IPS DF 4.7 (cell line): Measurements from ENCODE around the gene H1-8.

ENCODE experiments used
- DNase-seq: peaks from one replicate; pipeline ENCODE4 v3.0.0-alpha.2; 2013; ENCODE audit warnings: low spot score; ENCODE audit errors: extremely low read depth

The H1-8 gene

GRCh38 chr3:129592381-129593131 is 49.6 kb downstream of the H1-8 start:
- DNase-seq, result no peak

- DNase-seq, result no peak
Observed at GRCh38 chr3:129593230-129593594, 50.2 kb downstream of the H1-8 start.

- DNase-seq, result no peak
Observed at GRCh38 chr3:129593595-129594339, 50.8 kb downstream of the H1-8 start.

- no peak for DNase-seq
Observed at GRCh38 chr3:129594409-129594808, 51.4 kb downstream of the H1-8 start.

GRCh38 chr3:129594907-129595390 is 52.0 kb downstream of the H1-8 start:
- DNase-seq, result no peak

GRCh38 chr3:129595544-129596193 is 52.7 kb downstream of the H1-8 start:
- no peak for DNase-seq

GRCh38 chr3:129596194-129597086 is 53.5 kb downstream of the H1-8 start:
- no peak for DNase-seq

GRCh38 chr3:129597087-129597999 is 54.4 kb downstream of the H1-8 start:
- no peak for DNase-seq

GRCh38 chr3:129598000-129598381 is 55.0 kb downstream of the H1-8 start:
- DNase-seq, result no peak

- no peak for DNase-seq
Observed at GRCh38 chr3:129598484-129598883, 55.5 kb downstream of the H1-8 start.

GRCh38 chr3:129599073-129599472 is 56.1 kb downstream of the H1-8 start:
- no peak for DNase-seq

GRCh38 chr3:129599607-129600006 is 56.6 kb downstream of the H1-8 start:
- no peak for DNase-seq

GRCh38 chr3:129600348-129600747 is 57.4 kb downstream of the H1-8 start:
- DNase-seq, result no peak
